SK-N-SH (cell line): ENCODE measurements around the gene CNTNAP5. TPM values are rescaled to one million over a fixed set of nuclear protein-coding genes. Genes with fewer than 3 reads are reported as not detected.

Source experiments
- CTCF ChIA-PET: fragments of 300-600, 350-600 bp; formaldehyde crosslinking; extraction: SDS; loops from one replicate; lab custom pipeline; 2021; lab: Yijun Ruan, JAX
- POLR2A ChIA-PET: fragments of 350-600 bp; sonication (Branson Sonifier 250); formaldehyde crosslinking; extraction: SDS; loops from one replicate; lab custom pipeline; 2020; ENCODE audit warnings: antibody characterized with exemption, inconsistent platforms; lab: Yijun Ruan, JAX
- DNase-seq: peaks from one replicate; pipeline ENCODE4 v3.0.0; 2012
- H2AFZ ChIP-seq: fragments of 200-600 bp; sonication (generic); 2 replicates; pipeline ENCODE4 v1.8.1; 2016; ENCODE audit warnings: antibody characterized with exemption, mild to moderate bottlenecking, low read depth
- H3F3A ChIP-seq: fragments of 200-600 bp; sonication (generic); replicated peaks from 2 replicates; pipeline ENCODE3; 2016; ENCODE audit warnings: antibody characterized with exemption, mild to moderate bottlenecking; ENCODE audit not compliant: insufficient read depth
- H3K27ac ChIP-seq, 2 experiments: fragments of 200-500 bp in 1 of 2; fragments of 200-600 bp in 1 of 2; sonication (Bioruptor generic) in 1 of 2; sonication (generic), shearing (Covaris generic) in 1 of 2; 2 replicates each; pipeline versions ENCODE4 v1.5.1 to v1.6.1; 2014 to 2016; ENCODE audit warnings: low read depth in 2 of 2, inconsistent platforms in 1 of 2, low read length in 1 of 2, mild to moderate bottlenecking in 1 of 2, mixed read lengths in 1 of 2
- H3K27me3 ChIP-seq: fragments of 200-600 bp; sonication (generic), shearing (Covaris generic); 2 replicates; pipeline ENCODE4 v1.6.1; 2016; ENCODE audit warnings: mixed run types; ENCODE audit not compliant: insufficient read depth
- H3K36me3 ChIP-seq, 2 experiments: fragments of 200-500 bp in 1 of 2; fragments of 200-600 bp in 1 of 2; sonication (Bioruptor generic) in 1 of 2; sonication (generic) in 1 of 2; replicated peaks in 1 of 2; 2 replicates each; pipeline versions ENCODE3 to v1.5.1; 2014 to 2016; ENCODE audit warnings: low read length in 1 of 2, mild to moderate bottlenecking in 1 of 2; ENCODE audit not compliant: insufficient read depth in 2 of 2, control insufficient read depth in 1 of 2
- H3K4me1 ChIP-seq, 2 experiments: fragments of 200-500 bp in 1 of 2; fragments of 200-600 bp in 1 of 2; sonication (Bioruptor generic) in 1 of 2; sonication (generic), shearing (Covaris generic) in 1 of 2; 2 replicates each; pipeline versions ENCODE4 v1.5.1 to v1.6.1; 2014 to 2016; ENCODE audit warnings: low read depth in 1 of 2, low read length in 1 of 2, mixed run types in 1 of 2; ENCODE audit not compliant: insufficient read depth in 2 of 2, control insufficient read depth in 1 of 2
- H3K4me2 ChIP-seq: fragments of 200-600 bp; sonication (generic), shearing (Covaris generic); 2 replicates; pipeline ENCODE4 v1.6.1; 2017; ENCODE audit warnings: mixed run types
- H3K4me3 ChIP-seq, 2 experiments: fragments of 200-500 bp in 1 of 2; fragments of 200-600 bp in 1 of 2; sonication (Bioruptor generic) in 1 of 2; sonication (generic), shearing (Covaris generic) in 1 of 2; 2 replicates each; pipeline versions ENCODE4 v1.5.1 to v1.8.1; 2014 to 2016; ENCODE audit warnings: low read depth in 2 of 2, inconsistent platforms in 1 of 2, low read length in 1 of 2, mild to moderate bottlenecking in 1 of 2, mixed read lengths in 1 of 2, moderate library complexity in 1 of 2
- H3K79me2 ChIP-seq: fragments of 200-600 bp; sonication (generic); 2 replicates; pipeline ENCODE4 v1.8.1; 2017; ENCODE audit warnings: mild to moderate bottlenecking; ENCODE audit not compliant: insufficient read depth
- H3K9ac ChIP-seq: fragments of 200-600 bp; sonication (generic); 2 replicates; pipeline ENCODE4 v1.6.1; 2017; ENCODE audit warnings: mixed run types
- H3K9me2 ChIP-seq: fragments of 200-600 bp; sonication (generic); 2 replicates; pipeline ENCODE4 v1.6.1; 2017; ENCODE audit warnings: mixed run types
- H3K9me3 ChIP-seq: fragments of 200-600 bp; sonication (generic); 2 replicates; pipeline ENCODE4 v1.6.1; 2017; ENCODE audit warnings: mixed run types, mild to moderate bottlenecking, moderate library complexity
- H4K20me1 ChIP-seq: fragments of 200-600 bp; sonication (generic); 2 replicates; pipeline ENCODE4 v1.6.1; 2017; ENCODE audit warnings: mild to moderate bottlenecking, mixed run types; ENCODE audit not compliant: insufficient read depth
- GABPA ChIP-seq: IDR thresholded peaks from 2 replicates; pipeline ENCODE4 v1.4.0; 2012; ENCODE audit warnings: low read depth, mild to moderate bottlenecking
- MAX ChIP-seq: IDR thresholded peaks from 2 replicates; pipeline ENCODE4 v1.4.0; 2012; ENCODE audit warnings: low read depth
- MEF2A ChIP-seq: IDR thresholded peaks from 2 replicates; pipeline ENCODE4 v1.4.0; 2012; ENCODE audit warnings: low read depth, borderline replicate concordance
- MXI1 ChIP-seq: IDR thresholded peaks from 2 replicates; pipeline ENCODE4 v1.6.1; 2012; ENCODE audit warnings: mild to moderate bottlenecking, low read depth, low read length, improper control_type of control experiment
- POLR2AphosphoS5 ChIP-seq: IDR thresholded peaks from 2 replicates; pipeline ENCODE4 v1.6.1; 2012; ENCODE audit warnings: low read depth, low read length
- SIN3A ChIP-seq: IDR thresholded peaks from 2 replicates; pipeline ENCODE4 v1.6.1; 2012; ENCODE audit warnings: low read depth, mild to moderate bottlenecking, low read length, moderate library complexity, borderline replicate concordance
- SMC3 ChIP-seq: IDR thresholded peaks from 2 replicates; pipeline ENCODE4 v1.6.1; 2012; ENCODE audit warnings: low read depth, low read length, improper control_type of control experiment
- TAF1 ChIP-seq: IDR thresholded peaks from 2 replicates; pipeline ENCODE4 v1.6.1; 2012; ENCODE audit warnings: low read depth, mild to moderate bottlenecking, low read length, moderate library complexity, borderline replicate concordance
- ZBTB33 ChIP-seq: IDR thresholded peaks from 2 replicates; pipeline ENCODE4 v1.4.0; 2012; ENCODE audit warnings: low read depth, borderline replicate concordance
- polyA plus RNA-seq, 3 experiments: library from polyadenylated mRNA; depleted of rRNA; stranded (reverse); fragments of >200 nt; gene quantifications; 2 replicates each; pipeline ENCODE4 v1.2.3, GENCODE V29; 2012
- TF ChIP-seq, protein P1 (sequence below): IDR thresholded peaks from 2 replicates; pipeline ENCODE4 v1.4.0; 2012; ENCODE audit warnings: low read depth, borderline replicate concordance
- TF ChIP-seq, protein P2 (sequence below): IDR thresholded peaks from 2 replicates; pipeline ENCODE4; 2012
- TF ChIP-seq, protein P3 (sequence below): fragments of 150-350 bp; IDR thresholded peaks from 2 replicates; pipeline ENCODE4 v1.6.1; 2017; ENCODE audit warnings: antibody characterized with exemption, low read length, low read depth, borderline replicate concordance
- TF ChIP-seq, protein P4 (sequence below): fragments of 150-350 bp; IDR thresholded peaks from 2 replicates; pipeline ENCODE4 v1.6.1; 2016; ENCODE audit warnings: mild to moderate bottlenecking, low read depth, low read length

Gene CNTNAP5
- polyA plus RNA-seq, 1 of the 3 experiments (the other 2 are of a cell fraction), result 0.08 TPM

GRCh38 chr2:124561486-124561885, 536.4 kb downstream of the CNTNAP5 start (continued):
- TF ChIP-seq, protein P1, sequence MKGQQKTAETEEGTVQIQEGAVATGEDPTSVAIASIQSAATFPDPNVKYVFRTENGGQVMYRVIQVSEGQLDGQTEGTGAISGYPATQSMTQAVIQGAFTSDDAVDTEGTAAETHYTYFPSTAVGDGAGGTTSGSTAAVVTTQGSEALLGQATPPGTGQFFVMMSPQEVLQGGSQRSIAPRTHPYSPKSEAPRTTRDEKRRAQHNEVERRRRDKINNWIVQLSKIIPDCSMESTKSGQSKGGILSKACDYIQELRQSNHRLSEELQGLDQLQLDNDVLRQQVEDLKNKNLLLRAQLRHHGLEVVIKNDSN, result no peak
- TF ChIP-seq TAF1 (no peak), GABPA (no peak), SIN3A (no peak), MEF2A (no peak)
- TF ChIP-seq, protein P2, sequence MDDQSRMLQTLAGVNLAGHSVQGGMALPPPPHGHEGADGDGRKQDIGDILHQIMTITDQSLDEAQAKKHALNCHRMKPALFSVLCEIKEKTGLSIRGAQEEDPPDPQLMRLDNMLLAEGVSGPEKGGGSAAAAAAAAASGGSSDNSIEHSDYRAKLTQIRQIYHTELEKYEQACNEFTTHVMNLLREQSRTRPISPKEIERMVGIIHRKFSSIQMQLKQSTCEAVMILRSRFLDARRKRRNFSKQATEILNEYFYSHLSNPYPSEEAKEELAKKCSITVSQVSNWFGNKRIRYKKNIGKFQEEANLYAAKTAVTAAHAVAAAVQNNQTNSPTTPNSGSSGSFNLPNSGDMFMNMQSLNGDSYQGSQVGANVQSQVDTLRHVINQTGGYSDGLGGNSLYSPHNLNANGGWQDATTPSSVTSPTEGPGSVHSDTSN, result no peak
- TF ChIP-seq, protein P3, sequence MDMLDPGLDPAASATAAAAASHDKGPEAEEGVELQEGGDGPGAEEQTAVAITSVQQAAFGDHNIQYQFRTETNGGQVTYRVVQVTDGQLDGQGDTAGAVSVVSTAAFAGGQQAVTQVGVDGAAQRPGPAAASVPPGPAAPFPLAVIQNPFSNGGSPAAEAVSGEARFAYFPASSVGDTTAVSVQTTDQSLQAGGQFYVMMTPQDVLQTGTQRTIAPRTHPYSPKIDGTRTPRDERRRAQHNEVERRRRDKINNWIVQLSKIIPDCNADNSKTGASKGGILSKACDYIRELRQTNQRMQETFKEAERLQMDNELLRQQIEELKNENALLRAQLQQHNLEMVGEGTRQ, result no peak
- TF ChIP-seq, all 33 proteins: peak for 0

DNA sequence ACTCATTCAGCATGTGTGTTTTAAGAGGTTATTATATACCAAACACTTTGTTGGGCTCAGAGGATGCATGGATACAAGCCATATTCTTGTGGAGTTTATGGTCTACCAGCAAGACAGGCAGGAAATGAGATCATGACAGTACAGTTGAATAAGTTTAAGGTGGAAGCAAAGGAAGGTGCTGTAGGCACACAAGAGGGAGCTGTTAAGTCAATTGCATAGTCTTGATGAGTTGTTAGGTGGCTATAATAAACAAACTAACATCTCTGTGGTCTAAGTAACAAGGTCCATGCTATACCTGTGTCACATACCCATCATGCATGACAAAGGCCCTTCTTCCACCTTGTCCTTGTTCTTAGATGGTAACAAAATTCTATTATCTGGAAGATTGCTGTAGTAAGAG, 538.3 kb downstream of the CNTNAP5 start:
- Histone ChIP-seq H3K4me3 (no peak overlapping the region), H3K9ac (no peak overlapping the region), H3K27me3 (no peaks in the 10 kb centered on the region), H3F3A (no peaks in the 10 kb centered on the region), H4K20me1 (no peaks in the 10 kb centered on the region), H3K36me3 (no peaks in the 10 kb centered on the region), H3K4me1 (no peaks in the 10 kb centered on the region), H3K27ac (no peak overlapping the region), H3K9me3 (no peaks in the 10 kb centered on the region), H3K9me2 (no peaks in the 10 kb centered on the region), H3K4me2 (no peak overlapping the region), H3K79me2 (no peaks in the 10 kb centered on the region), H2AFZ (no peak overlapping the region)
- ChIA-PET CTCF (no interaction called here), POLR2A (no interaction called here)
- TF ChIP-seq POLR2AphosphoS5, result no peak
- DNase-seq, result no peak

GRCh38 chr2:124566518-124566970, 541.5 kb downstream of the CNTNAP5 start:
- POLR2A ChIA-PET, result no interaction called here

More at GRCh38 chr2:124566518-124566970, 541.5 kb downstream of the CNTNAP5 start:
- Histone ChIP-seq H2AFZ (no peak overlapping the region), H3K9me2 (no peaks in the 10 kb centered on the region), H3K9me3 (no peaks in the 10 kb centered on the region), H3K79me2 (no peaks in the 10 kb centered on the region), H3K27me3 (no peaks in the 10 kb centered on the region), H3K9ac (no peak overlapping the region), H3K4me2 (no peak overlapping the region), H3K27ac (no peak overlapping the region), H3K36me3 (no peaks in the 10 kb centered on the region), H4K20me1 (no peaks in the 10 kb centered on the region), H3K4me1 (no peaks in the 10 kb centered on the region), H3F3A (no peaks in the 10 kb centered on the region), H3K4me3 (no peak overlapping the region)
- no peak for DNase-seq
- CTCF ChIA-PET, result no interaction called here
- TF ChIP-seq MAX (no peak), ZBTB33 (no peak), MEF2A (no peak), MXI1 (no peak), SMC3 (no peak)
- TF ChIP-seq, protein P4, sequence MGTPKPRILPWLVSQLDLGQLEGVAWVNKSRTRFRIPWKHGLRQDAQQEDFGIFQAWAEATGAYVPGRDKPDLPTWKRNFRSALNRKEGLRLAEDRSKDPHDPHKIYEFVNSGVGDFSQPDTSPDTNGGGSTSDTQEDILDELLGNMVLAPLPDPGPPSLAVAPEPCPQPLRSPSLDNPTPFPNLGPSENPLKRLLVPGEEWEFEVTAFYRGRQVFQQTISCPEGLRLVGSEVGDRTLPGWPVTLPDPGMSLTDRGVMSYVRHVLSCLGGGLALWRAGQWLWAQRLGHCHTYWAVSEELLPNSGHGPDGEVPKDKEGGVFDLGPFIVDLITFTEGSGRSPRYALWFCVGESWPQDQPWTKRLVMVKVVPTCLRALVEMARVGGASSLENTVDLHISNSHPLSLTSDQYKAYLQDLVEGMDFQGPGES, result no peak
